GM12878 (cell line): ENCODE results near the gene AIF1. TPM values are rescaled to one million over a fixed set of nuclear protein-coding genes. Genes with fewer than 3 reads are reported as not detected.

ENCODE experiments used
- ATAC-seq: fragments of 200-7000 bp; cut with Tn5 transposase; 3 replicates; pipeline ENCODE4 v1.9.1; 2020; ENCODE audit warnings: mild to moderate bottlenecking, moderate library complexity
- BruUV-seq: library from RNA; stranded (reverse); fragments of 400-500 nt; replicated peaks from 2 replicates; lab custom pipeline; 2021; lab: Mats Ljungman, UMichigan
- CTCF ChIA-PET: fragments of 300-600 bp; sonication (Branson Sonifier 250); formaldehyde crosslinking; extraction: SDS; loops from one replicate; lab custom pipeline; 2021; ENCODE audit warnings: inconsistent platforms; lab: Yijun Ruan, JAX
- POLR2A ChIA-PET: fragments of 350-600 bp; formaldehyde crosslinking; extraction: SDS; loops from one replicate; lab custom pipeline; 2021; ENCODE audit warnings: inconsistent platforms; lab: Charles Lee
- RAD21 ChIA-PET: fragments of 300-600 bp; sonication (Branson Sonifier 250); formaldehyde crosslinking; loops from one replicate; lab custom pipeline; 2023; ENCODE audit warnings: antibody characterized with exemption; ENCODE audit not compliant: unreplicated experiment; lab: Charles Lee
- SMC1A ChIA-PET: fragments of 300-600 bp; sonication (Branson Sonifier 250); formaldehyde crosslinking; loops from one replicate; lab custom pipeline; 2023; ENCODE audit not compliant: unreplicated experiment, uncharacterized antibody; lab: Charles Lee
- DNase-seq: peaks from one replicate; pipeline ENCODE4 v3.0.0-alpha.2; 2011; ENCODE audit warnings: low read depth, low spot score
- FAIRE-seq: peaks from 3 replicates; lab custom pipeline; 2011; peaks lifted over from hg19 to GRCh38; lab: Jason Lieb, UNC
- H2AFZ ChIP-seq: 2 replicates; pipeline ENCODE4 v1.6.0; 2011; ENCODE audit warnings: low read depth, low read length, control low read depth; ENCODE audit not compliant: control insufficient read depth
- H3K27ac ChIP-seq: 2 replicates; pipeline ENCODE4 v1.5.1; 2011; ENCODE audit warnings: control low read depth; ENCODE audit not compliant: control insufficient read depth, insufficient read depth
- H3K27me3 ChIP-seq, 2 experiments: replicated peaks in 1 of 2; 2 replicates each; pipeline versions ENCODE4 v1.6.0 to v1.6.1; 2011; ENCODE audit warnings: low read length in 1 of 2; ENCODE audit not compliant: control insufficient read depth in 2 of 2, insufficient read depth in 2 of 2
- H3K36me3 ChIP-seq, 2 experiments: 2 replicates each; pipeline ENCODE4 v1.5.1; 2011; ENCODE audit warnings: low read length in 1 of 2; ENCODE audit not compliant: control insufficient read depth in 2 of 2, insufficient read depth in 2 of 2
- H3K4me1 ChIP-seq: 2 replicates; pipeline ENCODE4 v1.6.1; 2011; ENCODE audit warnings: mild to moderate bottlenecking, low read length, moderate library complexity, mixed read lengths; ENCODE audit not compliant: control insufficient read depth, insufficient read depth
- H3K4me2 ChIP-seq: 2 replicates; pipeline ENCODE4 v1.6.0; 2011; ENCODE audit warnings: control low read depth; ENCODE audit not compliant: control insufficient read depth, insufficient read depth
- H3K4me3 ChIP-seq: fragments of 200-600 bp; sonication (generic); 2 replicates; pipeline ENCODE4 v1.5.1; 2016
- H3K79me2 ChIP-seq: 2 replicates; pipeline ENCODE4 v1.6.0; 2011; ENCODE audit warnings: low read length; ENCODE audit not compliant: control insufficient read depth, insufficient read depth
- H3K9ac ChIP-seq: 2 replicates; pipeline ENCODE4 v1.8.0; 2011; ENCODE audit warnings: low read length, control low read depth, mixed read lengths; ENCODE audit not compliant: control insufficient read depth, insufficient read depth
- H3K9me3 ChIP-seq: replicated peaks from 3 replicates; pipeline ENCODE4 v1.5.1; 2011; ENCODE audit warnings: mild to moderate bottlenecking, low read length; ENCODE audit not compliant: control insufficient read depth, insufficient read depth
- H4K20me1 ChIP-seq: 2 replicates; pipeline ENCODE4 v1.6.0; 2011; ENCODE audit not compliant: control insufficient read depth, insufficient read depth
- FOS ChIP-seq: IDR thresholded peaks from 3 replicates; pipeline ENCODE4 v1.6.1; 2011; ENCODE audit warnings: borderline replicate concordance; ENCODE audit not compliant: insufficient read length; ENCODE audit errors: extremely low read depth
- HCFC1 ChIP-seq: fragments of 150-350 bp; IDR thresholded peaks from 2 replicates; pipeline ENCODE4 v1.6.1; 2014; ENCODE audit warnings: low read length
- HDAC2 ChIP-seq: fragments of 200-600 bp; sonication (generic); IDR thresholded peaks from 2 replicates; pipeline ENCODE4 v1.6.1; 2017
- HDGF ChIP-seq: fragments of 450-650 bp; IDR thresholded peaks from 2 replicates; pipeline ENCODE4 v1.6.1; 2016; ENCODE audit warnings: antibody characterized with exemption
- LARP7 ChIP-seq: fragments of 450-650 bp; IDR thresholded peaks from 2 replicates; pipeline ENCODE4 v1.6.1; 2017; ENCODE audit warnings: mild to moderate bottlenecking
- NBN ChIP-seq: fragments of 450-650 bp; IDR thresholded peaks from 2 replicates; pipeline ENCODE4 v1.6.1; 2016
- PAX5 ChIP-seq: IDR thresholded peaks from 2 replicates; pipeline ENCODE4 v1.6.1; 2011; ENCODE audit warnings: low read depth, low read length, borderline replicate concordance
- SMC3 ChIP-seq: IDR thresholded peaks from 2 replicates; pipeline ENCODE4 v1.6.1; 2011; ENCODE audit warnings: low read length, improper control_type of control experiment, borderline replicate concordance
- ZBED1 ChIP-seq: IDR thresholded peaks from 2 replicates; pipeline ENCODE4 v1.6.1; 2016; ENCODE audit warnings: borderline replicate concordance
- ZNF207 ChIP-seq: fragments of 450-650 bp; IDR thresholded peaks from 2 replicates; pipeline ENCODE4 v1.6.1; 2014; ENCODE audit warnings: antibody characterized with exemption, mild to moderate bottlenecking, borderline replicate concordance
- WGBS: methylation state at CpG from one replicate; pipeline ENCODE4 v1.1.6; 2016; ENCODE audit warnings: low lambda C conversion rate; ENCODE audit not compliant: insufficient replicate concordance, insufficient coverage; ENCODE audit errors: missing lambda C conversion rate; 5-methylcytosine and 5-hydroxymethylcytosine counted together
- in situ Hi-C: fragments of 300-500 bp; cut with MboI; formaldehyde crosslinking; loops from 9 replicates; pipeline ENCODE4 v1.14.3; 2018; ENCODE audit warnings: mixed read lengths
- intact Hi-C: fragments of 100-400 bp; cut with micrococcal nuclease; formaldehyde crosslinking; loops from one replicate; pipeline ENCODE4 v1.14.2; 2022; ENCODE audit not compliant: unreplicated experiment
- polyA plus RNA-seq, 11 experiments: library from polyadenylated mRNA; depleted of rRNA in 4 of 11; unstranded in 6 of 11; stranded (reverse) in 5 of 11; fragments of >200 nt; fragmentation: Nextera tagmentation in 4 of 11; fragmentation: Illumina TruSeq in 1 of 11; extraction: Ambion mirVana in 4 of 11; extraction: Trizol in 1 of 11; gene quantifications; 1 replicate in 1 of 11; 2 replicates in 10 of 11; pipeline versions ENCODE4 v1.2.1 to v1.2.3, GENCODE V29; 2011 to 2016; ENCODE audit warnings: inconsistent platforms in 2 of 11, missing spikeins in 2 of 11, low read depth in 1 of 11
- total RNA-seq, 4 experiments: library from RNA; depleted of rRNA in 3 of 4; stranded (reverse); fragments of >200 nt in 3 of 4; fragmentation: Illumina TruSeq in 1 of 4; extraction: Trizol in 1 of 4; gene quantifications; 2 replicates each; pipeline versions ENCODE4 v1.2.1 to v1.2.3, GENCODE V29; 2013 to 2021
- TF ChIP-seq, protein P1 (sequence below): IDR thresholded peaks from 2 replicates; pipeline ENCODE4 v1.6.1; 2011; ENCODE audit warnings: borderline replicate concordance, low read depth, mild to moderate bottlenecking, moderate library complexity, low read length; ENCODE audit not compliant: insufficient read depth, poor library complexity, severe bottlenecking

The AIF1 gene
- total and polyA plus RNA-seq, 10 of the 15 experiments (the other 5 are each of a cell fraction or from before 2014, with no cell fraction given): 1.9 to 256 (median 134) TPM

GRCh38 chr6:31580438-31580740 lies 34.6 kb upstream of the AIF1 start:
- H4K20me1 ChIP-seq: no peaks in the 10 kb centered on the region
- ChIA-PET SMC1A (interaction anchor here (0.8 to 45.5 kb wide), 5 partner anchors 15 to 81 kb away, joined by 4 to 1989 read pairs (median 8); partner anchors contain the start of genes AIF1, ATP6V1G2, DDX39B and LTA), CTCF (interaction anchor here (0.9 to 31.0 kb wide), 9 partner anchors 13 to 250 kb away, joined by 3 to 2098 read pairs (median 5); partner anchors contain the start of genes AIF1, ATP6V1G2, DDX39B and LST1), RAD21 (interaction anchor here (0.8 to 17.5 kb wide), 8 partner anchors 8 to 250 kb away, joined by 3 to 620 read pairs (median 5); partner anchors contain the start of genes ATP6V1G2, LTA, NCR3 and NFKBIL1)
- peak overlapping the region; percentile 95 for H3K4me2 ChIP-seq
- no peak for FAIRE-seq
- peak overlapping the region; percentile 93 for H3K4me3 ChIP-seq
- no peak for TF ChIP-seq FOS
- 0 out of 2 replicates have a peak, but pooled peaks have one; percentile 41 for TF ChIP-seq ZBED1
- peak; percentile 11; the same call in 1 of the 2 replicates for TF ChIP-seq HDGF
- TF ChIP-seq, all 136 proteins: peak for 2
- Histone ChIP-seq H3K27me3 (no peaks in the 10 kb centered on the region), H2AFZ (peak overlapping the region; percentile 76), H3K9me3 (no peaks in the 10 kb centered on the region), H3K79me2 (peaks cover 69% of the 10 kb centered on the region), H3K27ac (peak overlapping the region; percentile 91), H3K4me1 (peaks cover 35% of the 10 kb centered on the region), H3K9ac (peak overlapping the region; percentile 90), H3K36me3 (peaks cover 0 to 7% of the 10 kb centered on the region in 2 experiments; a peak in 2 of 4 replicates)
- DNase-seq (no peak), ATAC-seq (no peak)
- no TSS peak for BruUV-seq
- POLR2A ChIA-PET: interaction anchor here (0.6 to 17.1 kb wide), 8 partner anchors 9 to 282 kb away, joined by 3 to 282 read pairs (median 85); partner anchors contain the start of genes ATP6V1G2, LTA, NCR3 and NEU1
- intact Hi-C loops (loop anchor here (1.0 to 2.0 kb wide), 3 partner anchors 18 to 30 kb away; no protein-coding TSS in a partner anchor), in situ Hi-C loops (no loop called here)
- WGBS: 12% methylated on average over 11 of the region's 11 CpGs

DNA sequence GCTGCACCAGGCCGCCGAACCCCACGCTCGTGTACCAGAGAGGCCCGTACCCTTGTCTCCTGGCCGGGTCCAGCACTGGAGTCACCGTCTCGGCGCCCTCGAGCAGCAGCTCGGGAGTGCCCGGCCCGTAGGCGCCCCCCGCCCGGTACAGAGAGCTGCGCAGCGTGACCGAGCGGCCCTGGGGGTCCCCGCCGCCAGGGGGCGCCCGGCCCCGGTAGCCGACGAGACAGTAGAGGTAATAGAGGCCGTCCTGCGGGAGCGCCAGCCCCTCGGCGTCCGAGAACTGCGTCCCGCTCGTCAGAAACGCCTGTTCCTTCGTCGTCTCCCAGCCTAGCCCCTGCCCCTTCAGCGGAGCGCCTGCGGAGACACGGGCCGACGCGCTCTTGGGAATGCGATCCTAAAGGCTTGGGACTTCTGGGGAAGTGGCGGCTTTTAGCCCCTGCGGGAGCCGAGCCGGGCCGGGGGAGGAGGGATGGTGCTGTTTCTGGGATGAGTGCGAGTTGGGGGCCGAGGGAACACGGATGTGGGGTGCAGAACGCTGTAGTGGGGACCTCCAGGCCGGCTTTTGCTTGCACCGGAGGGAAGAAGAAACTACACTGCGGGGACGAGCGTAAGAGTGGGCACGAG lies 34.1 kb upstream of the AIF1 start:
- BruUV-seq: no TSS peak
- ATAC-seq (peak; percentile 83), DNase-seq (no peak), FAIRE-seq (no peak)
- Histone ChIP-seq H3K27me3 (no peaks in the 10 kb centered on the region), H3K9ac (peak overlapping the region; percentile 90), H2AFZ (peak overlapping the region; percentile 76), H4K20me1 (no peaks in the 10 kb centered on the region), H3K4me2 (peak overlapping the region; percentile 95), H3K4me3 (peak overlapping the region; percentile 93), H3K9me3 (no peaks in the 10 kb centered on the region), H3K4me1 (peaks cover 41% of the 10 kb centered on the region), H3K27ac (peak overlapping the region; percentile 91), H3K79me2 (peaks cover 64% of the 10 kb centered on the region), H3K36me3 (peaks cover 0 to 7% of the 10 kb centered on the region in 2 experiments; a peak in 2 of 4 replicates)
- ChIA-PET RAD21 (interaction anchor here (0.8 to 17.5 kb wide), 8 partner anchors 8 to 250 kb away, joined by 3 to 620 read pairs (median 5); partner anchors contain the start of genes ATP6V1G2, LTA, NCR3 and NFKBIL1), SMC1A (interaction anchor here (0.8 to 45.5 kb wide), 7 partner anchors 14 to 249 kb away, joined by 3 to 1989 read pairs (median 6); partner anchors contain the start of genes AIF1, ATP6V1G2, DDX39B and LTA), CTCF (interaction anchor here (0.7 to 31.0 kb wide), 9 partner anchors 12 to 250 kb away, joined by 3 to 2098 read pairs (median 5); partner anchors contain the start of genes AIF1, ATP6V1G2, DDX39B and LST1), POLR2A (interaction anchor here (0.6 to 17.1 kb wide), 9 partner anchors 9 to 282 kb away, joined by 3 to 282 read pairs (median 6); partner anchors contain the start of genes ATP6V1G2, LTA, NCR3 and NEU1)
- intact Hi-C loops (loop anchor here (1.0 to 2.0 kb wide), 3 partner anchors 17 to 30 kb away; no protein-coding TSS in a partner anchor), in situ Hi-C loops (no loop called here)
- under 1% methylated on average over 55 of the region's 62 CpGs for WGBS
- TF ChIP-seq ZNF207: no peak
- TF ChIP-seq, protein P1, sequence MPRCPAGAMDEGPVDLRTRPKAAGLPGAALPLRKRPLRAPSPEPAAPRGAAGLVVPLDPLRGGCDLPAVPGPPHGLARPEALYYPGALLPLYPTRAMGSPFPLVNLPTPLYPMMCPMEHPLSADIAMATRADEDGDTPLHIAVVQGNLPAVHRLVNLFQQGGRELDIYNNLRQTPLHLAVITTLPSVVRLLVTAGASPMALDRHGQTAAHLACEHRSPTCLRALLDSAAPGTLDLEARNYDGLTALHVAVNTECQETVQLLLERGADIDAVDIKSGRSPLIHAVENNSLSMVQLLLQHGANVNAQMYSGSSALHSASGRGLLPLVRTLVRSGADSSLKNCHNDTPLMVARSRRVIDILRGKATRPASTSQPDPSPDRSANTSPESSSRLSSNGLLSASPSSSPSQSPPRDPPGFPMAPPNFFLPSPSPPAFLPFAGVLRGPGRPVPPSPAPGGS: no peak
- peak; percentile 77 for TF ChIP-seq LARP7
- peak; percentile 82; the same call in 1 of the 2 replicates for TF ChIP-seq NBN
- peak; percentile 97 for TF ChIP-seq PAX5
- TF ChIP-seq HCFC1: 0 out of 2 replicates have a peak, but pooled peaks have one; percentile 19
- TF ChIP-seq HDAC2: no peak
- TF ChIP-seq SMC3: peak; percentile 63
